SKM-1 (cell line): ENCODE measurements around the gene CISD2.
A peak's percentile ranks its signal among the peaks of the same experiment; 100 is the strongest.
"Not testable (repeated sequence)": the region's sequence is repeated elsewhere in the genome, so short reads cannot be mapped to it uniquely, and the experiment has no call there.

Experiments used
- DNase-seq: peaks from one replicate; lab custom pipeline; 2025; ENCODE audit not compliant: unreplicated experiment; lab: John Stamatoyannopoulos, UW

The CISD2 gene

GRCh38 chr4:102868781-102869568 is at the start of gene CISD2:
Gene CISD2 (plus strand): TSS chr4:102868992. CDS start chr4:102869085, 93 bp downstream.
- peak; percentile 79 for DNase-seq

- DNase-seq: not testable (repeated sequence)
Observed at GRCh38 chr4:102819100-102819499, 49.7 kb upstream of the CISD2 start.

- DNase-seq: no peak
Observed at GRCh38 chr4:102819588-102820365, 49.0 kb upstream of the CISD2 start.

- no peak for DNase-seq
Observed at GRCh38 chr4:102823464-102823863, 45.3 kb upstream of the CISD2 start.

GRCh38 chr4:102823897-102824296 is 44.9 kb upstream of the CISD2 start:
- DNase-seq: no peak

GRCh38 chr4:102824398-102824797 is 44.4 kb upstream of the CISD2 start:
- DNase-seq: no peak

GRCh38 chr4:102825261-102826091 is 43.3 kb upstream of the CISD2 start:
- DNase-seq: peak; percentile 28

GRCh38 chr4:102826105-102826889 is 42.5 kb upstream of the CISD2 start:
- no peak for DNase-seq

- peak; percentile 63 for DNase-seq
Observed at GRCh38 chr4:102826890-102827673, 41.7 kb upstream of the CISD2 start, which contains the start of gene UBE2D3. Gene UBE2D3 (minus strand): TSS chr4:102827551. CDS start chr4:102826508, 1,043 bp downstream.

GRCh38 chr4:102827674-102828496 is 40.9 kb upstream of the CISD2 start:
- peak; percentile 100 for DNase-seq

- peak; percentile 35 for DNase-seq
Observed at GRCh38 chr4:102828497-102828808, 40.3 kb upstream of the CISD2 start.

- no peak for DNase-seq
Observed at GRCh38 chr4:102829803-102830202, 39.0 kb upstream of the CISD2 start.

GRCh38 chr4:102832105-102832504 is 36.7 kb upstream of the CISD2 start:
- DNase-seq: no peak

- no peak for DNase-seq
Observed at GRCh38 chr4:102832667-102833066, 36.1 kb upstream of the CISD2 start.

- DNase-seq: no peak
Observed at GRCh38 chr4:102836596-102836995, 32.2 kb upstream of the CISD2 start.

- no peak for DNase-seq
Observed at GRCh38 chr4:102842367-102842766, 26.4 kb upstream of the CISD2 start.

GRCh38 chr4:102843273-102843672 is 25.5 kb upstream of the CISD2 start:
- DNase-seq: no peak

- no peak for DNase-seq
Observed at GRCh38 chr4:102843938-102844337, 24.9 kb upstream of the CISD2 start.

GRCh38 chr4:102847687-102848086 is 21.1 kb upstream of the CISD2 start:
- no peak for DNase-seq
